Measurements from ENCODE around the gene GUK1. TPM values are rescaled to one million over a fixed set of nuclear protein-coding genes. Genes with fewer than 3 reads are reported as not detected.

The GUK1 gene
- total RNA-seq, 1 donor from 2014 or later = 87.7 TPM

- Histone ChIP-seq H3K9ac (peak overlapping the region; percentile 96), H3K36me3 (no peaks in the 10 kb centered on the region), H3K4me2 (peak overlapping the region; percentile 86), H4K20me1 (ENCODE audit: low read depth) (no peaks in the 10 kb centered on the region), H3K79me2 (ENCODE audit: low read depth) (peaks cover 14% of the 10 kb centered on the region), H2AFZ (replicated peaks) (no peak overlapping the region), H3K4me1 (peaks cover 8% of the 10 kb centered on the region), H3K27me3 (peaks cover 8% of the 10 kb centered on the region), H3F3A (ENCODE audit: low read depth) (peaks cover 13% of the 10 kb centered on the region), H3K27ac (no peak overlapping the region), H3K4me3 (peak overlapping the region; percentile 99), H3K9me3 (ENCODE audit: low read depth) (no peaks in the 10 kb centered on the region)
- Mint-ChIP-seq H3K9me3 (no peaks in the 10 kb centered on the region), H3K27me3 (ENCODE audit: insufficient read depth, low read depth) (peaks cover 19% of the 10 kb centered on the region), H3K4me3 (peak overlapping the region; percentile 96), H3K27ac (no peak overlapping the region), H3K4me1 (peaks cover 28% of the 10 kb centered on the region), H3K36me3 (no peaks in the 10 kb centered on the region)
- TF ChIP-seq CTCF (IDR thresholded peaks at IDR 0.05) (no peak), EZH2phosphoT487 (IDR thresholded peaks at IDR 0.05) (no peak), EZH2 (IDR thresholded peaks at IDR 0.05) (no peak)
- DNase-seq (ENCODE audit: low spot score) = no peak
Observed at GRCh38 chr1:228108055-228108690, 31.9 kb upstream of the GUK1 start.

DNA sequence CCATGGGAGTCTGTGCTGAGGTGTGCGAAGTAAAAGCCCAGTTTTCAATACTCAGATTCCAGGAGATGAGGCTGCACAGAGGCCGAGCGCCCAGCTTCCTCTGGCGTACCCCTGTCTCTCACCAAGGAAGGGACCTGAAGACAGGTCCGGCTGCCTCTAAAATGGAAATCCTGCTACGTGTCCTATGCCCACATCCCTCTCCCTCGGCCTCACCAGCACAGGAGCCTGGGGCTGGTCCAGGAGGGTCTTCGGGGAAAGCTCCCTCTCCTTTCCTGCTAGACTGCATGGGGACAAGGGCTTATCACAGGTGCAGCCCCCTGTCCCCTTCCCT lies 31.4 kb upstream of the GUK1 start:
- H3K27me3 ChIP-seq = peaks cover 8% of the 10 kb centered on the region
- peaks cover 11% of the 10 kb centered on the region for H3F3A ChIP-seq (ENCODE audit: low read depth)
- H3K27me3 Mint-ChIP-seq (ENCODE audit: insufficient read depth, low read depth) = peaks cover 19% of the 10 kb centered on the region
- H3K27ac ChIP-seq = no peak overlapping the region
- H3K4me1 ChIP-seq = peaks cover 7% of the 10 kb centered on the region
- H3K79me2 ChIP-seq (ENCODE audit: low read depth) = peaks cover 14% of the 10 kb centered on the region
- no peaks in the 10 kb centered on the region for H3K9me3 Mint-ChIP-seq
- no peaks in the 10 kb centered on the region for H4K20me1 ChIP-seq (ENCODE audit: low read depth)
- TF ChIP-seq EZH2phosphoT487 (IDR thresholded peaks at IDR 0.05) = no peak
- TF ChIP-seq EZH2 (IDR thresholded peaks at IDR 0.05) = no peak
- TF ChIP-seq CTCF (IDR thresholded peaks at IDR 0.05) = no peak
- no peaks in the 10 kb centered on the region for H3K9me3 ChIP-seq (ENCODE audit: low read depth)
- H3K4me2 ChIP-seq = peak overlapping the region; percentile 86
- peak overlapping the region; percentile 99 for H3K4me3 ChIP-seq
- DNase-seq (ENCODE audit: low spot score) = no peak
- H3K27ac Mint-ChIP-seq = no peak overlapping the region
- peak overlapping the region; percentile 96 for H3K4me3 Mint-ChIP-seq
- H3K36me3 Mint-ChIP-seq = no peaks in the 10 kb centered on the region
- H3K9ac ChIP-seq = peak overlapping the region; percentile 96
- peaks cover 23% of the 10 kb centered on the region for H3K4me1 Mint-ChIP-seq
- no peaks in the 10 kb centered on the region for H3K36me3 ChIP-seq
- peak overlapping the region; percentile 98 for H2AFZ ChIP-seq (replicated peaks)

DNA sequence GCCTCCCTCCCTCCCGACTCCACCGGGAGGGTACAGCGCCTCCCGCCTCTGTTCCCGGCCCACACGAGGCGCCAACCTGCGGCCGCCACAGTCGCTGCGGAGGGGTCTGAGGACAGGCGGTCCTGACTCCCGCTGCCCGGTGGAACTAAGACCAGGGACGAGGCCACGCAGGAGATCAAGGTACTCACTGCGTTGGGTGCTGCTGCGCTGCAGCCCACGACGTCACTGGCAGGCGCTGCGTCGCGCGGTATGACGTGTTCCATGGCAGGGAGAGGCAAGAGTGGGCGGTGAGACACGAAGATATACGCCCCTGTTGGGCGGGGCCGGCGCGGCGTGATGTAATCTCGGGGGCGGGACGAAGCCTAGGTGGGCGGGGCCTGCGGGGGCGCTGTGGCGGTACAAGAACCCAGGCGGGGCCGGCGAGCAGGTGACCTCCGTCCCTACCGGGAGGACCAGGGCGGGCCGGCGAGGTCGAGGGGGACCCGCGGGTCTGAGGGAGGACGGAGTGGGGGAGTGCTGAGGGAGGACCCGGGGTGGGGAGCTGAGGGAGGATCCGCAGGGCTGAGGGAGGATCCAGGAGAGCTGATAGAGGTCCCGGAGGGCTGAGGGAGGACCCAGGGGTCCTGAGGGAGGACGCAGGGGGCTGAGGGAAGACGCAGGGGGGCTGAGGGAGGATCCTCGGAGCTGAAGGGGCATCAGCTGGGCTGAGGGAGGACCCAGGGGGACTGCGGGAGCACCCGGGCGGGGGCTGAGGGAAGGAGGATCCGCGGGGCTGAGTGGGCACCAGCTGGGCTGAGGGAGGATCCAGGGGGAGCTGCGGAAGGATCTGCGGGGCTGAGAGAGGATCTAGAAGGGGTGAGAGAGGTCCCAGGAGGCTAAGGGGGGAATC lies 30.8 kb upstream of the GUK1 start, which contains the start of gene MRPL55:
Gene MRPL55, minus strand, starts transcription at position 227 of the 889 bp plus-strand sequence. CDS start 1,039 bp downstream, outside the sequence.
- Histone ChIP-seq H3K79me2 (ENCODE audit: low read depth) (peaks cover 14% of the 10 kb centered on the region), H3K36me3 (no peaks in the 10 kb centered on the region), H3K9me3 (ENCODE audit: low read depth) (no peaks in the 10 kb centered on the region), H3K27me3 (peaks cover 8% of the 10 kb centered on the region), H4K20me1 (ENCODE audit: low read depth) (no peaks in the 10 kb centered on the region), H3K4me1 (peaks cover 3% of the 10 kb centered on the region), H3K9ac (peak within 1 kb of the TSS; percentile 96), H3K4me3 (peak within 1 kb of the TSS; percentile 99), H2AFZ (replicated peaks) (peak within 1 kb of the TSS; percentile 98), H3K4me2 (peak within 1 kb of the TSS; percentile 86), H3F3A (ENCODE audit: low read depth) (peaks cover 4% of the 10 kb centered on the region), H3K27ac (no peak within 1 kb of the TSS)
- TF ChIP-seq EZH2 (IDR thresholded peaks at IDR 0.05) (no peak), CTCF (IDR thresholded peaks at IDR 0.05) (peak; percentile 36), EZH2phosphoT487 (IDR thresholded peaks at IDR 0.05) (no peak)
- Mint-ChIP-seq H3K4me1 (peaks cover 17% of the 10 kb centered on the region), H3K27me3 (ENCODE audit: insufficient read depth, low read depth) (peaks cover 17% of the 10 kb centered on the region), H3K9me3 (no peaks in the 10 kb centered on the region), H3K36me3 (no peaks in the 10 kb centered on the region), H3K27ac (peak within 1 kb of the TSS; percentile 93), H3K4me3 (peak within 1 kb of the TSS; percentile 96)
- DNase-seq (ENCODE audit: low spot score) = peak; percentile 98
